HG03378 (cell line): ENCODE measurements around the gene RSRC1.
"Not testable (repeated sequence)": the region's sequence is repeated elsewhere in the genome, so short reads cannot be mapped to it uniquely, and the experiment has no call there.

Source experiments
- ATAC-seq: cut with Tn5 transposase; IDR thresholded peaks from one replicate; pipeline ENCODE4 v1.9.1; 2021; ENCODE audit warnings: mild to moderate bottlenecking, moderate library complexity; ENCODE audit not compliant: unreplicated experiment

RSRC1 gene

GRCh38 chr3:158100681-158101080 lies 9.2 kb upstream of the RSRC1 start:
- ATAC-seq, result no peak

GRCh38 chr3:158101335-158102241 lies 8.3 kb upstream of the RSRC1 start:
- no peak for ATAC-seq

- ATAC-seq, result no peak
Measured at GRCh38 chr3:158102242-158103080, 7.4 kb upstream of the RSRC1 start.

- ATAC-seq, result no peak
Measured at GRCh38 chr3:158103081-158103886, 6.6 kb upstream of the RSRC1 start.

GRCh38 chr3:158103887-158104327 lies 6.0 kb upstream of the RSRC1 start:
- no peak for ATAC-seq

- no peak for ATAC-seq
Measured at GRCh38 chr3:158104431-158104921, 5.4 kb upstream of the RSRC1 start.

- no peak for ATAC-seq
Measured at GRCh38 chr3:158105119-158105709, 4.7 kb upstream of the RSRC1 start.

GRCh38 chr3:158105710-158106253 lies 4.1 kb upstream of the RSRC1 start:
- ATAC-seq, result no peak

GRCh38 chr3:158106766-158107471 lies 3.0 kb upstream of the RSRC1 start:
- ATAC-seq, result no peak

- ATAC-seq, result no peak
Measured at GRCh38 chr3:158107605-158108444, 2.1 kb upstream of the RSRC1 start.

- ATAC-seq, result no peak
Measured at GRCh38 chr3:158108445-158108985, 1.4 kb upstream of the RSRC1 start.

GRCh38 chr3:158109295-158109803 lies 540 bp upstream of the RSRC1 start:
- no peak for ATAC-seq

- peak; percentile 8 for ATAC-seq
Measured at GRCh38 chr3:158110658-158111018, 749 bp downstream of the RSRC1 start.

- ATAC-seq, result no peak
Measured at GRCh38 chr3:158111861-158112260, 2.0 kb downstream of the RSRC1 start.

- ATAC-seq, result not testable (repeated sequence)
Measured at GRCh38 chr3:158113595-158113994, 3.7 kb downstream of the RSRC1 start.

- ATAC-seq, result no peak
Measured at GRCh38 chr3:158120330-158120729, 10.4 kb downstream of the RSRC1 start.

GRCh38 chr3:158121295-158121694 lies 11.4 kb downstream of the RSRC1 start:
- peak; percentile 97 for ATAC-seq

- ATAC-seq, result not testable (repeated sequence)
Measured at GRCh38 chr3:158122721-158123120, 12.8 kb downstream of the RSRC1 start.
